Heart right ventricle (tissue), 16 donors: ENCODE data around the gene S1PR1. TPM values are rescaled to one million over a fixed set of nuclear protein-coding genes. Genes with fewer than 3 reads are reported as not detected.

Experiments
- ATAC-seq, 8 donors: fragments of 200-7000 bp; cut with Tn5 transposase; one replicate each; pipeline ENCODE4 v1.9.1; 2020; ENCODE audit warnings: mild to moderate bottlenecking in 8 of 8, moderate library complexity in 8 of 8, moderate number of reproducible peaks in 1 of 8
- DNase-seq, 2 donors: peaks; one replicate each; pipeline ENCODE4 v3.0.0-alpha.2; 2020
- H3K27ac ChIP-seq, 10 donors: fragments of 200-600 bp; sonication (generic) in 2 of 10; one replicate each; pipeline versions ENCODE4 v1.5.0 to v1.8.0; 2020 to 2022; ENCODE audit warnings: mild to moderate bottlenecking in 3 of 10
- H3K27me3 ChIP-seq, 7 donors: fragments of 200-600 bp; one replicate each; pipeline ENCODE4 v1.8.0; 2021 to 2022; ENCODE audit warnings: mild to moderate bottlenecking in 2 of 7
- H3K36me3 ChIP-seq, 9 donors: fragments of 200-600 bp; sonication (generic) in 1 of 9; one replicate each; pipeline versions ENCODE4 v1.5.0 to v1.8.0; 2020 to 2022; ENCODE audit warnings: mild to moderate bottlenecking in 2 of 9
- H3K4me1 ChIP-seq, 9 donors: fragments of 200-600 bp; sonication (generic) in 1 of 9; one replicate each; pipeline versions ENCODE4 v1.5.0 to v1.8.0; 2020 to 2022; ENCODE audit warnings: mild to moderate bottlenecking in 4 of 9
- H3K4me3 ChIP-seq, 10 donors: fragments of 200-600 bp; sonication (generic) in 2 of 10; one replicate each; pipeline versions ENCODE4 v1.5.0 to v1.8.0; 2020 to 2022; ENCODE audit warnings: mild to moderate bottlenecking in 7 of 10, moderate library complexity in 2 of 10
- H3K9me3 ChIP-seq, 11 donors: fragments of 200-600 bp in 10 of 11; sonication (generic) in 2 of 11; one replicate each; pipeline versions ENCODE4 v1.5.0 to v1.8.0; 2013 to 2022; ENCODE audit warnings: mild to moderate bottlenecking in 2 of 11, control low read depth in 1 of 11, moderate library complexity in 1 of 11
- CTCF ChIP-seq, 9 donors: fragments of 200-600 bp; sonication (generic) in 2 of 9; IDR thresholded peaks; one replicate each; pipeline versions ENCODE4 v1.5.0 to v1.8.0; 2021 to 2022; ENCODE audit warnings: antibody characterized with exemption in 9 of 9, mild to moderate bottlenecking in 5 of 9, moderate library complexity in 1 of 9
- WGBS, 2 donors: extraction: QIAGEN DNeasy Blood & Tissue Kit; methylation state at CpG; one replicate each; pipeline ENCODE4 v1.1.7; 2013; ENCODE audit warnings: inconsistent platforms in 1 of 2; 5-methylcytosine and 5-hydroxymethylcytosine counted together
- intact Hi-C, 10 donors: fragments of 100-400 bp; cut with DNase I; formaldehyde crosslinking; loops; one replicate each; pipeline versions ENCODE4 v1.11.1 to v1.14.2; 2022
- polyA plus RNA-seq, 2 donors: library from polyadenylated mRNA; stranded (reverse); fragments of 200-250 nt; gene quantifications; one replicate each; pipeline ENCODE4 v1.2.3, GENCODE V29; 2013
- total RNA-seq, 10 donors: library from RNA; stranded (reverse); fragmentation: NEBNext Ultra II Directional in 3 of 10; extraction: Animal tissue kit (Norgen Biotek cat#: 25700) in 3 of 10; gene quantifications; one replicate each; pipeline versions ENCODE4 v1.2.1 to v1.2.4, GENCODE V29; 2021 to 2023
- donor health status: Arrhythmogenic right ventricular cardiomyopathy.
- donor health status: ischemic (EF 13 %, LVEDD 7.1; RV severe dilation, severe dysfunction).
- donor health status: healthy with polysubstance abuse.
- donor health status: DM: no; HTN: yes; CAD: no.
- donor health status: DM: no; HTN: no; CAD: no.
- donor health status: ischemic (EF 25% LVEDD 6.9; RV normal size, moderate dysfunction).
- donor health status: ischemic (EF 25% LVEDD 5.7; RV mildly dilated, moderate dysfunction).
- donor health status: healthy.
- donor health status: DM: yes; HTN: yes; CAD: no.
- donor health status: Ischemic cardiomyopathy.
- donor health status: ischemic (EF 35%, LVEDD 5.7; RV mildly dilated, moderate dysfunction).
- donor health status: nonischemic (EF 11% LVEDD 7.7; RV severe dilation, severe dysfunction).
- donor health status: DM: yes; HTN: yes; CAD: no.
- donor health status: PGD.
- donor health status: ischemic (EF 29% LVEDD 5.4; RV normal size, mild dysfunction).
- donor health status: nonischemic (EF 23%, LVEDD 6.1; RV moderate dilation, normal function).

Gene S1PR1
- total and polyA plus RNA-seq, 12 donors: 37.4 to 82.2 (median 53.2) TPM

GRCh38 chr1:101265684-101266083, 28.9 kb downstream of the S1PR1 start:
- intact Hi-C loops: no loop called here
- WGBS, 2 donors: 87 to 89% methylated on average over 2 of the region's 2 CpGs
- Histone ChIP-seq H3K27me3 (no peaks in the 10 kb centered on the region), H3K36me3 (no peaks in the 10 kb centered on the region), H3K27ac (peak overlapping the region in 4 of 10 donors; percentile 18 to 76 (median 70)), H3K4me3 (no peak overlapping the region), H3K9me3 (no peaks in the 10 kb centered on the region), H3K4me1 (peaks cover 0 to 51% (median 35%) of the 10 kb centered on the region in 9 donors)
- TF ChIP-seq CTCF (IDR thresholded peaks at IDR 0.05): no peak
- DNase-seq (no peak), ATAC-seq (no peak)

- no peak for DNase-seq
- no peak for ATAC-seq
Measured at GRCh38 chr1:101267082-101267481, 30.3 kb downstream of the S1PR1 start.

GRCh38 chr1:101268893-101269292, 32.1 kb downstream of the S1PR1 start:
- Histone ChIP-seq H3K36me3 (no peaks in the 10 kb centered on the region), H3K9me3 (peaks cover 0 to 15% (median 6%) of the 10 kb centered on the region in 11 donors), H3K27me3 (no peaks in the 10 kb centered on the region), H3K4me1 (peaks cover 0 to 19% (median 15%) of the 10 kb centered on the region in 9 donors), H3K4me3 (no peak overlapping the region), H3K27ac (no peak overlapping the region)
- no peak for ATAC-seq
- intact Hi-C loops: no loop called here
- TF ChIP-seq CTCF (IDR thresholded peaks at IDR 0.05): no peak
- no peak for DNase-seq
- WGBS, 2 donors: 95 to 96% methylated on average over 2 of the region's 2 CpGs

More at GRCh38 chr1:101267082-101267481, 30.3 kb downstream of the S1PR1 start:
- peaks cover 0 to 37% (median 29%) of the 10 kb centered on the region in 9 donors for H3K4me1 ChIP-seq
- no peaks in the 10 kb centered on the region for H3K36me3 ChIP-seq
- intact Hi-C loops: no loop called here
- 91 to 95% methylated on average over 2 of the region's 2 CpGs for WGBS, 2 donors
- no peak for TF ChIP-seq CTCF (IDR thresholded peaks at IDR 0.05)
- H3K4me3 ChIP-seq: no peak overlapping the region
- peaks cover 0 to 12% (median 6%) of the 10 kb centered on the region in 11 donors for H3K9me3 ChIP-seq
- no peak overlapping the region for H3K27ac ChIP-seq
- H3K27me3 ChIP-seq: no peaks in the 10 kb centered on the region

GRCh38 chr1:101275672-101276071, 38.9 kb downstream of the S1PR1 start:
- Histone ChIP-seq H3K4me1 (peaks cover 0 to 27% (median 3%) of the 10 kb centered on the region in 9 donors), H3K9me3 (peaks cover 0 to 15% (median 6%) of the 10 kb centered on the region in 11 donors), H3K4me3 (no peak overlapping the region), H3K27me3 (no peaks in the 10 kb centered on the region), H3K36me3 (no peaks in the 10 kb centered on the region), H3K27ac (no peak overlapping the region)
- no peak for TF ChIP-seq CTCF (IDR thresholded peaks at IDR 0.05)
- intact Hi-C loops: no loop called here
- DNase-seq (no peak), ATAC-seq (no peak)
- 82 to 85% methylated on average over 5 of the region's 5 CpGs for WGBS, 2 donors
